GM13977 (cell line): ENCODE data around the gene FSTL4.

Experiments
- DNase-seq: peaks from one replicate; pipeline ENCODE4 v3.0.0; 2012; ENCODE audit warnings: low spot score
- in situ Hi-C: fragments of 300-500 bp; cut with MboI; formaldehyde crosslinking; loops from one replicate; pipeline ENCODE4 v1.12.0; 2022; ENCODE audit warnings: low sequenced_read_pairs, low pct_unique_long_range_greater_than_20kb, mixed read lengths, inconsistent platforms; ENCODE audit not compliant: unreplicated experiment
- TF ChIP-seq, protein P1 (sequence below): IDR thresholded peaks from 2 replicates; pipeline ENCODE4 v1.5.1; 2012; ENCODE audit warnings: mild to moderate bottlenecking, control low read depth; ENCODE audit not compliant: insufficient read depth; ENCODE audit errors: extremely low read depth, missing control alignments

The FSTL4 gene

DNA sequence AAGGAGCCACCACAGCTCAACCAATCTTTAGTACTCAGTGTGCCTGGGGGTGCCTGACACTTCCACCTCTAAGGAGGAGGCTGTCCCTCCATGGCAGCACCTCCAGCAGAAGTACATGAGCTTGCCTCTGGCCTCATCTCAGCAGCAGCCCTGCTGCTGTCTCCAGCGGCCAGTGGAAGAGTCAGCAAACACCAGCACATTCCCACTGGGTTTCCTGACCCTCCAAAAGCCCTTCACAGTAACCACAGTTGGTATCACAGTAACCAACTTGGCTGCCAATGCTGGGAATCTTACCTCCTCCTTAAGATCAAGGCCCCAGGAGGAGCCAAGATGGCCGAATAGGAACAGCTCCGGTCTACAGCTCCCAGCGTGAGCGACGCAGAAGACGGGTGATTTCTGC is 29.4 kb downstream of the FSTL4 start:
- TF ChIP-seq, protein P1, sequence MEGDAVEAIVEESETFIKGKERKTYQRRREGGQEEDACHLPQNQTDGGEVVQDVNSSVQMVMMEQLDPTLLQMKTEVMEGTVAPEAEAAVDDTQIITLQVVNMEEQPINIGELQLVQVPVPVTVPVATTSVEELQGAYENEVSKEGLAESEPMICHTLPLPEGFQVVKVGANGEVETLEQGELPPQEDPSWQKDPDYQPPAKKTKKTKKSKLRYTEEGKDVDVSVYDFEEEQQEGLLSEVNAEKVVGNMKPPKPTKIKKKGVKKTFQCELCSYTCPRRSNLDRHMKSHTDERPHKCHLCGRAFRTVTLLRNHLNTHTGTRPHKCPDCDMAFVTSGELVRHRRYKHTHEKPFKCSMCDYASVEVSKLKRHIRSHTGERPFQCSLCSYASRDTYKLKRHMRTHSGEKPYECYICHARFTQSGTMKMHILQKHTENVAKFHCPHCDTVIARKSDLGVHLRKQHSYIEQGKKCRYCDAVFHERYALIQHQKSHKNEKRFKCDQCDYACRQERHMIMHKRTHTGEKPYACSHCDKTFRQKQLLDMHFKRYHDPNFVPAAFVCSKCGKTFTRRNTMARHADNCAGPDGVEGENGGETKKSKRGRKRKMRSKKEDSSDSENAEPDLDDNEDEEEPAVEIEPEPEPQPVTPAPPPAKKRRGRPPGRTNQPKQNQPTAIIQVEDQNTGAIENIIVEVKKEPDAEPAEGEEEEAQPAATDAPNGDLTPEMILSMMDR: no peak
- no peak for DNase-seq
- in situ Hi-C loops: no loop called here

DNA sequence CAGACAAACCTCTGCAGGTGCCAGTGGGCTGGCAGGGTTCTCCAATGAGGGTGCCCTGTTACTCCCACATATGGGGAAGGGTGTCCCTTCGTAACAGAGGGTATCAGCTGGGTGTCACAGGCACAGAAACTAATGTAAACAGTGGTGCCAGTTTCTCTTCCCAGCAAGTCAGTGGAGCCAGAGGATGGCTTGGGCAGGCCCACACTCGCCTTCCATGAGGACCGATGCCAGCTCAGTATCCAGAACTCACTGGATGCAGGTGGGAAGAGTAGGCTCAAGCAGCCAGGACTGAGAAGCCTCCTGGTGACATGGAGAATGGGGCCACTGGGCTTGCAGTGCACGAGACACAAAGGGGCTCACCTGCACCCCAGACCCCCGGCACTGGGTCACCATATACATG is 30.4 kb downstream of the FSTL4 start:
- DNase-seq: no peak
- TF ChIP-seq, protein P1: no peak
- in situ Hi-C loops: no loop called here

DNA sequence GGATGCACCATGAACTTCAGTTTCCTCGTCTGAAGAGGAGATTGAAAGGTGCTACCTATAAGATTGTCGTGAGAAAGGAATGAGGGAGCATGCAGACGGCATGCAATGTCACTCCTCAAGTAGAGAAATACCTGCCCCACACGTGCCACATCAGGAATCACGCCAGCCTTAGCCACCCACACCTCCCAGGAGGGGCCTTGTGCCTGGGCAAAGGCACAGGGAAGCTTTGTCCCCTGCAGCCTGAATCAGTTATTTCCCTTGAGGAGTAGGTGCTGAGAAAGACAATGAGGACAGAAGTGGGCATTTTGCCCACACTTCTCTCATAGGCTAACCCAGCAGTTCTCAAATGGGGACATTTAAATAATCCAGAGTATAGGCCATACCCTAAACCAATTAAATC is 31.0 kb downstream of the FSTL4 start:
- no peak for DNase-seq
- in situ Hi-C loops: no loop called here
- TF ChIP-seq, protein P1: no peak

DNA sequence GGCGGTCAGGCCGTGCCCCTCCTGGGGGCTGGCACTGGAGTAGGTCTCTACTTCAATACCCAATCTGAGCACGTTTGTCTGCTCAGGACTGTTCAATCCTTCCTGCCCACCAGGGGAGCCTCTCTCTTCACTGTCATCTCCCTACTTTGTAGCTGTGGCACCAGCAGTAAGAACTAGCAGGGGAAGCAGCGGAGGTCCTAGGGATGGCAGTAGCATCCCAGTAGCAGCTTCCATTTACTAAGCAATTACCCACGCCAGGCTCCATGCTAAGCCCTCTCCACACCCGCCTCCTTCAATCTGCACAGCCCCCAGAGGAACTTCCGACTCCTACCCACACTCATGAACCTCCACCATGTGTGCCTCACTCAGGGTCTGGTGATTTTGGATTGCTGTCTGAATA is 31.7 kb downstream of the FSTL4 start:
- DNase-seq: no peak
- in situ Hi-C loops: no loop called here
- TF ChIP-seq, protein P1: no peak

DNA sequence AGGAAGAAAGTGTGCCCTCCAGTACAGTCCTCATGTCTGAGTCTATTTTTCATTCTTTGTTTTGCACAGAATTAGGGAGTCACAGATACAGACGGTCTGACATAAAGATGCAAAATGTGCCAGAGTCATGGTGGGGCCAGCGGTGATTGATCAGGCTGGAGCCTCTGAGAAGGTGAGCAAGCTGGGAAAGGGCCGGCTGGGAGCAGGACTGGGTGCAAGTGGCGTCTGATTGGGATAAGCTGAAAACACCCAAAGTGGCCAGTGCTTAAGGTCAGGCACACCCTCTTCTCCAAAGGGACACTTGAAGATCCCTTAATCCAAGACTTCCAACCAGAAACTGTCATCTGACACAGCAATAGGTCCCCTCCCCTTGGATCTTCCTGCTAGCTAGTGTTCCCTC is 32.6 kb downstream of the FSTL4 start:
- no peak for DNase-seq
- TF ChIP-seq, protein P1: no peak
- in situ Hi-C loops: no loop called here

DNA sequence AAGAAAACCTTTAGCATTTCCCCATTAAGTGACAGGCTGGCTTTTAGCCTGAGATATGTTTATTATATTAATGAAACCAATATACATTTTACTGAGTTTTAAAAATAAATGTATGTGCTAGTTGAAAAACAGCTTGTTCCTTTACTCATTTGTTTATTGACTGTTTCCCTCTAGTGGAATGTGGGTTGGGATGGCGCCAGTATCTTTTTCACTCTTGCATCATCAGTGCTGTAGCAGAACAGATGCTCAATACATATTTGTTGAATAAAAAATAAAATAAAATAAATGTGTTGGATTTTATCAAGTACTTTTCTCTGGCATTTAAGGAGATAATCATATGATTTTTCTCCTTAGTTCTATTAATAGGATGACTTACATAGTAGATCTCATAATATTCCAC is 43.0 kb downstream of the FSTL4 start:
- no peak for DNase-seq
- TF ChIP-seq, protein P1: no peak
- in situ Hi-C loops: no loop called here

DNA sequence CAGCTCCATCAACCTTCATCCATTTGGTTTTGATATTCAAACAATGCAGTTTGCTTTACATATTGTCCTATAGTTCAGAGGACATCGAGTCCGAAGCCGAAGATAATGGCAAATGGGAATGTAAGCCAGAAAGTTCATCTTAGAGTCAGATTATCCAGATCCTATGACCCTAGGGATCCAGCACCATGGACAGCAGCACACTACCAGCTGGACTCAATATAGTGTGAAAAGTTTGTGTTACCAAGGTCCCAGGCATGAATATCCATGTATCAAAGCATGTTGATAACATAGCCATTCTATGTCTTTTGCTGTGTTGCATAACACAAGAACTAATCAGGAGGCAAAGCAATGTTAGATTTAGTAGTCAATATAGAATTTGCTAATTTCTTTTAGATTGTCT is 46.3 kb downstream of the FSTL4 start:
- TF ChIP-seq, protein P1: no peak
- in situ Hi-C loops: no loop called here
- DNase-seq: no peak
